PFSK-1 (cell line): ENCODE results near the gene ARSI.

Source experiments
- POLR2AphosphoS5 ChIP-seq: IDR thresholded peaks from 2 replicates; pipeline ENCODE4 v1.6.1; 2012; ENCODE audit warnings: low read depth, mild to moderate bottlenecking, control low read depth, low read length, moderate library complexity
- SIN3A ChIP-seq: IDR thresholded peaks from 2 replicates; pipeline ENCODE4 v1.6.1; 2012; ENCODE audit warnings: mild to moderate bottlenecking, low read length, moderate library complexity, borderline replicate concordance; ENCODE audit not compliant: insufficient read depth
- TAF1 ChIP-seq: IDR thresholded peaks from 2 replicates; pipeline ENCODE4 v1.6.1; 2012; ENCODE audit warnings: low read length, control low read depth, borderline replicate concordance; ENCODE audit not compliant: insufficient read depth
- TF ChIP-seq, protein P1 (sequence below), 2 experiments: IDR thresholded peaks; 2 replicates each; pipeline versions ENCODE4 v1.6.1 to v1.8.0; 2011 to 2012; ENCODE audit warnings: low read depth in 2 of 2, low read length in 2 of 2, control low read depth in 1 of 2, inconsistent platforms in 1 of 2, mild to moderate bottlenecking in 1 of 2, moderate library complexity in 1 of 2; ENCODE audit not compliant: insufficient read depth in 1 of 2

- TF ChIP-seq POLR2AphosphoS5, result no peak
- TF ChIP-seq SIN3A, result no peak
- TF ChIP-seq, protein P1, sequence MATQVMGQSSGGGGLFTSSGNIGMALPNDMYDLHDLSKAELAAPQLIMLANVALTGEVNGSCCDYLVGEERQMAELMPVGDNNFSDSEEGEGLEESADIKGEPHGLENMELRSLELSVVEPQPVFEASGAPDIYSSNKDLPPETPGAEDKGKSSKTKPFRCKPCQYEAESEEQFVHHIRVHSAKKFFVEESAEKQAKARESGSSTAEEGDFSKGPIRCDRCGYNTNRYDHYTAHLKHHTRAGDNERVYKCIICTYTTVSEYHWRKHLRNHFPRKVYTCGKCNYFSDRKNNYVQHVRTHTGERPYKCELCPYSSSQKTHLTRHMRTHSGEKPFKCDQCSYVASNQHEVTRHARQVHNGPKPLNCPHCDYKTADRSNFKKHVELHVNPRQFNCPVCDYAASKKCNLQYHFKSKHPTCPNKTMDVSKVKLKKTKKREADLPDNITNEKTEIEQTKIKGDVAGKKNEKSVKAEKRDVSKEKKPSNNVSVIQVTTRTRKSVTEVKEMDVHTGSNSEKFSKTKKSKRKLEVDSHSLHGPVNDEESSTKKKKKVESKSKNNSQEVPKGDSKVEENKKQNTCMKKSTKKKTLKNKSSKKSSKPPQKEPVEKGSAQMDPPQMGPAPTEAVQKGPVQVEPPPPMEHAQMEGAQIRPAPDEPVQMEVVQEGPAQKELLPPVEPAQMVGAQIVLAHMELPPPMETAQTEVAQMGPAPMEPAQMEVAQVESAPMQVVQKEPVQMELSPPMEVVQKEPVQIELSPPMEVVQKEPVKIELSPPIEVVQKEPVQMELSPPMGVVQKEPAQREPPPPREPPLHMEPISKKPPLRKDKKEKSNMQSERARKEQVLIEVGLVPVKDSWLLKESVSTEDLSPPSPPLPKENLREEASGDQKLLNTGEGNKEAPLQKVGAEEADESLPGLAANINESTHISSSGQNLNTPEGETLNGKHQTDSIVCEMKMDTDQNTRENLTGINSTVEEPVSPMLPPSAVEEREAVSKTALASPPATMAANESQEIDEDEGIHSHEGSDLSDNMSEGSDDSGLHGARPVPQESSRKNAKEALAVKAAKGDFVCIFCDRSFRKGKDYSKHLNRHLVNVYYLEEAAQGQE (IDR thresholded peaks at IDR 0.05; ENCODE audit: insufficient read depth in 1 of 2, low read depth in 2 of 2, low read length in 2 of 2), result no peak
- TF ChIP-seq TAF1, result no peak
Observed at GRCh38 chr5:150271296-150271692, 31.4 kb downstream of the ARSI start.
